LNCAP (cell line): Measurements from ENCODE around the gene RBMY1A1.
"Not testable (repeated sequence)": the region's sequence is repeated elsewhere in the genome, so short reads cannot be mapped to it uniquely, and the experiment has no call there.

Experiments
- TF ChIP-seq, protein P1 (sequence below): fragments of 450-650 bp; IDR thresholded peaks from 2 replicates; pipeline ENCODE4 v1.5.1; 2017; ENCODE audit warnings: mild to moderate bottlenecking

Gene RBMY1A1

DNA sequence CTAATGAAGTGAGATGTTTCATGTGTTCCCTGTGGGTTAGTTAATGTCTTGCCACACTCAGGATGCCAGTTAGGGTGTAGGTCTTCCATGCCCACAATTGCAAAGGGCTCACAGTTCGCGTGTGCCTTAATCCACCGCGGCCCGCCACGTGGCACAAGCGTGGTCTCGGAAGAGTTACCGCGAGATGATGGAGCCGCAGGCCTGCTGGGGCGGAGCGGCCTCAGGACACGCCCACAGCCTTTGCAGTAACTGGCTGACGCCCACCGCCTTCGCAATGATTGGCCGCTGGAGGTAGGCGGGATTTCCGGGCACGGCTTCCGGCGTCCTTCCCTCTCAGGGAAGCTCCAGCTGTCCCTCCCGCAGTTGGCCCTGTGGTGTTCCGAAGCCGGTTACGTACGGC lies at the start of gene RBMY1A1:
Gene RBMY1A1, plus strand, starts transcription at position 301 of the 400 bp plus-strand sequence. CDS start 2,013 bp downstream, outside the sequence.
- TF ChIP-seq, protein P1, sequence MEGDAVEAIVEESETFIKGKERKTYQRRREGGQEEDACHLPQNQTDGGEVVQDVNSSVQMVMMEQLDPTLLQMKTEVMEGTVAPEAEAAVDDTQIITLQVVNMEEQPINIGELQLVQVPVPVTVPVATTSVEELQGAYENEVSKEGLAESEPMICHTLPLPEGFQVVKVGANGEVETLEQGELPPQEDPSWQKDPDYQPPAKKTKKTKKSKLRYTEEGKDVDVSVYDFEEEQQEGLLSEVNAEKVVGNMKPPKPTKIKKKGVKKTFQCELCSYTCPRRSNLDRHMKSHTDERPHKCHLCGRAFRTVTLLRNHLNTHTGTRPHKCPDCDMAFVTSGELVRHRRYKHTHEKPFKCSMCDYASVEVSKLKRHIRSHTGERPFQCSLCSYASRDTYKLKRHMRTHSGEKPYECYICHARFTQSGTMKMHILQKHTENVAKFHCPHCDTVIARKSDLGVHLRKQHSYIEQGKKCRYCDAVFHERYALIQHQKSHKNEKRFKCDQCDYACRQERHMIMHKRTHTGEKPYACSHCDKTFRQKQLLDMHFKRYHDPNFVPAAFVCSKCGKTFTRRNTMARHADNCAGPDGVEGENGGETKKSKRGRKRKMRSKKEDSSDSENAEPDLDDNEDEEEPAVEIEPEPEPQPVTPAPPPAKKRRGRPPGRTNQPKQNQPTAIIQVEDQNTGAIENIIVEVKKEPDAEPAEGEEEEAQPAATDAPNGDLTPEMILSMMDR, result not testable (repeated sequence)

DNA sequence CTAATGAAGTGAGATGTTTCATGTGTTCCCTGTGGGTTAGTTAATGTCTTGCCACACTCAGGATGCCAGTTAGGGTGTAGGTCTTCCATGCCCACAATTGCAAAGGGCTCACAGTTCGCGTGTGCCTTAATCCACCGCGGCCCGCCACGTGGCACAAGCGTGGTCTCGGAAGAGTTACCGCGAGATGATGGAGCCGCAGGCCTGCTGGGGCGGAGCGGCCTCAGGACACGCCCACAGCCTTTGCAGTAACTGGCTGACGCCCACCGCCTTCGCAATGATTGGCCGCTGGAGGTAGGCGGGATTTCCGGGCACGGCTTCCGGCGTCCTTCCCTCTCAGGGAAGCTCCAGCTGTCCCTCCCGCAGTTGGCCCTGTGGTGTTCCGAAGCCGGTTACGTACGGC lies 23.6 kb upstream of the RBMY1A1 start, which contains the start of gene RBMY1B:
Gene RBMY1B, plus strand, starts transcription at position 301 of the 400 bp plus-strand sequence. CDS start 2,013 bp downstream, outside the sequence.
- TF ChIP-seq, protein P1, result not testable (repeated sequence)

DNA sequence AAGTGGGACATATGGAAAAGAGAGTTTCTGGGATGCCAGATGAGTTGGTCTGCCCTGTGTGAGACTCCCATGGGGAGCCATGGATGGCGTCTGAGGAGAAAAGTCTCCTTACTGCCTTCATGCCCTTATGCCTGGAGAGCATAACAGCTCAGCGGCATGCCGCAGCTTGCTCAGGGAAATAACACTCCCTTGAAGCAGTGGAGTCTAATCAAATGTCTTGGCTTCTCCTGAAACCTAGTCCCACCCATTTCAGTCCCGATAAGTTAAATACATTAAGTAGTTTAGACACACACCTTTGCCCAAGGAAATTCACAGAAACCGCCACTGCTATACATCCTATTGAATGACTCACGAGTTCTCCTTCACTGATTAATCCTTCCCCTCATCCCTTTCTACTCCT lies 50.8 kb downstream of the RBMY1A1 start:
- TF ChIP-seq, protein P1, result no peak

DNA sequence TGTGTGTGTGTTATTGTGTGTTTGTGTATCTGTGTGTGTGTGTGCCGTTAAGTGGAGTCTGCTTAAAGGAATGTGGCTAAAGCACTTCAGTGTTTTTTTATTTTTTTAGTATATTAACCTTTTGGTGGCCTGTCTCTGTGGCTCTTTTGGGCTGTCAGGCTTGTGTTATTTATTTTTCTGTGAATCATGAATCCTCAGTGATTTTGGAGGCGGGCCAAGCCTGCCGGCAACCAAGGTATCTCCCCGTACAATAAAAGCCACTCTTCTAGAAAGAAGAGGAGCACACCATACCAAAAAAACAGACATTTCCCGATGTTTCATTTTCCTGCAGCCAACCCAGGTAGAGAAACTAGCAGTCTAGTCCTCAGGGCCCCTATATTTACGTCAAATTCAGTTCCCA lies 57.4 kb downstream of the RBMY1A1 start:
- TF ChIP-seq, protein P1, result no peak
